HEK293 (cell line): Measurements from ENCODE around the gene RBFOX2.

Experiments
- CTCF ChIA-PET: fragments of 350-600 bp; formaldehyde crosslinking; extraction: SDS; loops from one replicate; lab custom pipeline; 2021; ENCODE audit warnings: antibody characterized with exemption; lab: Yijun Ruan, JAX
- POLR2A ChIA-PET: fragments of 300-600 bp; formaldehyde crosslinking; extraction: SDS; loops from one replicate; lab custom pipeline; 2020; ENCODE audit warnings: antibody characterized with exemption, inconsistent platforms; lab: Yijun Ruan, JAX
- H3K27ac ChIP-seq: fragments of 200-500 bp; sonication (Bioruptor generic); 2 replicates; pipeline ENCODE4 v1.5.1; 2014; ENCODE audit warnings: low read depth, low read length, control low read depth, inconsistent platforms; ENCODE audit errors: extremely low read depth
- H3K36me3 ChIP-seq, 2 experiments: fragments of 200-500 bp in 1 of 2; sonication (Bioruptor generic) in 1 of 2; 1 replicate in 1 of 2; 2 replicates in 1 of 2; pipeline ENCODE4 v1.5.1; 2014 to 2017; ENCODE audit warnings: inconsistent platforms in 2 of 2, low read length in 2 of 2; ENCODE audit not compliant: control insufficient read depth in 2 of 2, insufficient read depth in 1 of 2
- H3K4me1 ChIP-seq: fragments of 200-500 bp; sonication (Bioruptor generic); 2 replicates; pipeline ENCODE4 v1.5.1; 2014; ENCODE audit warnings: mild to moderate bottlenecking, low read length, inconsistent platforms; ENCODE audit not compliant: control insufficient read depth, insufficient read depth
- H3K4me3 ChIP-seq: 2 replicates; pipeline ENCODE4 v1.5.1; 2011; ENCODE audit warnings: low read depth, mild to moderate bottlenecking, control low read depth, low read length, moderate library complexity
- H3K9me3 ChIP-seq: fragments of 200-500 bp; sonication (Bioruptor generic); 2 replicates; pipeline ENCODE4 v1.5.1; 2014; ENCODE audit warnings: low read depth, low read length, inconsistent platforms; ENCODE audit not compliant: control insufficient read depth, insufficient read depth
- BCL11A ChIP-seq: fragments of 450-650 bp; formaldehyde crosslinking; IDR thresholded peaks from 2 replicates; pipeline ENCODE4 v1.5.1; 2016; ENCODE audit warnings: low read depth, missing biosample characterization, missing genetic modification characterization
- KLF10 ChIP-seq: fragments of 450-650 bp; IDR thresholded peaks from 2 replicates; pipeline ENCODE4 v1.5.1; 2018; ENCODE audit warnings: missing biosample characterization, mild to moderate bottlenecking, missing genetic modification characterization
- REPIN1 ChIP-seq: fragments of 450-650 bp; formaldehyde crosslinking; IDR thresholded peaks from 2 replicates; pipeline ENCODE4 v1.5.1; 2017; ENCODE audit warnings: missing biosample characterization, missing genetic modification characterization, low read depth
- SP7 ChIP-seq: fragments of 450-650 bp; formaldehyde crosslinking; IDR thresholded peaks from 2 replicates; pipeline ENCODE4 v1.5.1; 2016; ENCODE audit warnings: missing biosample characterization, missing genetic modification characterization
- WT1 ChIP-seq: fragments of 450-650 bp; formaldehyde crosslinking; IDR thresholded peaks from 2 replicates; pipeline ENCODE4 v1.5.1; 2016; ENCODE audit warnings: missing biosample characterization, missing genetic modification characterization
- ZBTB8A ChIP-seq: fragments of 450-650 bp; formaldehyde crosslinking; IDR thresholded peaks from 2 replicates; pipeline ENCODE4 v1.5.1; 2016; ENCODE audit warnings: missing biosample characterization, missing genetic modification characterization
- ZIC2 ChIP-seq: fragments of 450-650 bp; formaldehyde crosslinking; IDR thresholded peaks from 2 replicates; pipeline ENCODE4 v1.5.1; 2016; ENCODE audit warnings: missing biosample characterization, missing genetic modification characterization
- ZNF214 ChIP-seq: fragments of 450-650 bp; formaldehyde crosslinking; IDR thresholded peaks from 2 replicates; pipeline ENCODE4 v1.5.1; 2017; ENCODE audit warnings: missing biosample characterization, mild to moderate bottlenecking, missing genetic modification characterization, borderline replicate concordance
- ZNF350 ChIP-seq: fragments of 450-650 bp; formaldehyde crosslinking; IDR thresholded peaks from 2 replicates; pipeline ENCODE4 v1.5.0; 2017; ENCODE audit warnings: missing biosample characterization, mild to moderate bottlenecking, missing genetic modification characterization
- ZNF426 ChIP-seq: fragments of 450-650 bp; formaldehyde crosslinking; IDR thresholded peaks from 2 replicates; pipeline ENCODE4 v1.5.1; 2017; ENCODE audit warnings: missing biosample characterization, missing genetic modification characterization, mild to moderate bottlenecking, inconsistent platforms, moderate library complexity
- ZNF555 ChIP-seq: fragments of 450-650 bp; formaldehyde crosslinking; conservative IDR thresholded peaks from 2 replicates; pipeline ENCODE4 v1.5.1; 2017; ENCODE audit warnings: missing biosample characterization, mild to moderate bottlenecking, missing genetic modification characterization, inconsistent platforms
- ZNF677 ChIP-seq: fragments of 450-650 bp; IDR thresholded peaks from 2 replicates; pipeline ENCODE4 v1.5.0; 2018; ENCODE audit warnings: missing biosample characterization, mild to moderate bottlenecking, missing genetic modification characterization, moderate library complexity
- ZNF701 ChIP-seq: fragments of 450-650 bp; formaldehyde crosslinking; IDR thresholded peaks from 2 replicates; pipeline ENCODE4 v1.5.1; 2016; ENCODE audit warnings: missing biosample characterization, missing genetic modification characterization
- ZNF776 ChIP-seq: fragments of 450-650 bp; formaldehyde crosslinking; IDR thresholded peaks from 2 replicates; pipeline ENCODE4 v1.5.0; 2017; ENCODE audit warnings: missing biosample characterization, missing genetic modification characterization, borderline replicate concordance
- TF ChIP-seq, protein P1 (sequence below): fragments of 450-650 bp; formaldehyde crosslinking; IDR thresholded peaks from 2 replicates; pipeline ENCODE4 v1.5.1; 2016; ENCODE audit warnings: missing biosample characterization, missing genetic modification characterization
- TF ChIP-seq, protein P2 (sequence below): fragments of 450-650 bp; formaldehyde crosslinking; IDR thresholded peaks from 2 replicates; pipeline ENCODE4 v1.5.1; 2016; ENCODE audit warnings: missing biosample characterization, missing genetic modification characterization
- TF ChIP-seq, protein P3 (sequence below): fragments of 450-650 bp; formaldehyde crosslinking; IDR thresholded peaks from 2 replicates; pipeline ENCODE4 v1.5.1; 2016; ENCODE audit warnings: missing biosample characterization, missing genetic modification characterization
- TF ChIP-seq, protein P4 (sequence below): fragments of 450-650 bp; formaldehyde crosslinking; IDR thresholded peaks from 2 replicates; pipeline ENCODE4 v1.5.1; 2016; ENCODE audit warnings: missing biosample characterization, missing genetic modification characterization, borderline replicate concordance
- TF ChIP-seq, protein P5 (sequence below): fragments of 450-650 bp; formaldehyde crosslinking; conservative IDR thresholded peaks from 2 replicates; pipeline ENCODE4 v1.5.1; 2016; ENCODE audit warnings: low read depth, missing biosample characterization, missing genetic modification characterization

RBFOX2 gene

DNA sequence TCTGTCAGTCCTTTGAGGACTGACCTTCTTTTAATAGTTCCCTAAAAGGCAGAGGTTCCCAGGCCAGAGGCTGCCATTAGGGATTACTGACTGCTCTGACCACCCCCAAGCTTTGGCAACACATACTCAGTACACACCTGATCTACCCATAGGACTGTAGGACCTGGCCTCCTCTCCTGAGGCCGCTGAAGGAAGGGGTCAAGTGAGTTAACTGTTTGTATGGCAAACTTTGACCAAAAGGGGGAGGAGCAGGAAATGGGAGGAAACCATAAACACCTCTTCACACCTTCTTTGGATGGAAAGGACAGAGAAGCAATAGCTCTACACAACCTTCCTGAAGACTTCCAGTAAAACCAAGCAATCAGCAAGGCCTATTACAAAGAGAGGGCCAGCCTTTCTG is 207.0 kb downstream of the RBFOX2 start:
- Histone ChIP-seq H3K9me3 (no peaks in the 10 kb centered on the region), H3K4me1 (no peaks in the 10 kb centered on the region), H3K4me3 (no peak overlapping the region), H3K36me3 (0 out of 3 replicates have a peak, but pooled peaks cover 0 to 3% of the 10 kb centered on the region in 2 experiments), H3K27ac (no peak overlapping the region)
- CTCF ChIA-PET: interaction anchor here (0.8 to 1.1 kb wide), 2 partner anchors 12 to 14 kb away, joined by 3 read pairs; no protein-coding TSS in a partner anchor
- TF ChIP-seq, protein P1, sequence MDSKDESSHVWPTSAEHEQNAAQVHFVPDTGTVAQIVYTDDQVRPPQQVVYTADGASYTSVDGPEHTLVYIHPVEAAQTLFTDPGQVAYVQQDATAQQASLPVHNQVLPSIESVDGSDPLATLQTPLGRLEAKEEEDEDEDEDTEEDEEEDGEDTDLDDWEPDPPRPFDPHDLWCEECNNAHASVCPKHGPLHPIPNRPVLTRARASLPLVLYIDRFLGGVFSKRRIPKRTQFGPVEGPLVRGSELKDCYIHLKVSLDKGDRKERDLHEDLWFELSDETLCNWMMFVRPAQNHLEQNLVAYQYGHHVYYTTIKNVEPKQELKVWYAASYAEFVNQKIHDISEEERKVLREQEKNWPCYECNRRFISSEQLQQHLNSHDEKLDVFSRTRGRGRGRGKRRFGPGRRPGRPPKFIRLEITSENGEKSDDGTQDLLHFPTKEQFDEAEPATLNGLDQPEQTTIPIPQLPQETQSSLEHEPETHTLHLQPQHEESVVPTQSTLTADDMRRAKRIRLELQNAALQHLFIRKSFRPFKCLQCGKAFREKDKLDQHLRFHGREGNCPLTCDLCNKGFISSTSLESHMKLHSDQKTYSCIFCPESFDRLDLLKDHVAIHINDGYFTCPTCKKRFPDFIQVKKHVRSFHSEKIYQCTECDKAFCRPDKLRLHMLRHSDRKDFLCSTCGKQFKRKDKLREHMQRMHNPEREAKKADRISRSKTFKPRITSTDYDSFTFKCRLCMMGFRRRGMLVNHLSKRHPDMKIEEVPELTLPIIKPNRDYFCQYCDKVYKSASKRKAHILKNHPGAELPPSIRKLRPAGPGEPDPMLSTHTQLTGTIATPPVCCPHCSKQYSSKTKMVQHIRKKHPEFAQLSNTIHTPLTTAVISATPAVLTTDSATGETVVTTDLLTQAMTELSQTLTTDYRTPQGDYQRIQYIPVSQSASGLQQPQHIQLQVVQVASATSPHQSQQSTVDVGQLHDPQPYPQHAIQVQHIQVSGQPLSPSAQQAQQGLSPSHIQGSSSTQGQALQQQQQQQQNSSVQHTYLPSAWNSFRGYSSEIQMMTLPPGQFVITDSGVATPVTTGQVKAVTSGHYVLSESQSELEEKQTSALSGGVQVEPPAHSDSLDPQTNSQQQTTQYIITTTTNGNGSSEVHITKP (tag by site-specific recombination): peak; percentile 67
- TF ChIP-seq, protein P2, sequence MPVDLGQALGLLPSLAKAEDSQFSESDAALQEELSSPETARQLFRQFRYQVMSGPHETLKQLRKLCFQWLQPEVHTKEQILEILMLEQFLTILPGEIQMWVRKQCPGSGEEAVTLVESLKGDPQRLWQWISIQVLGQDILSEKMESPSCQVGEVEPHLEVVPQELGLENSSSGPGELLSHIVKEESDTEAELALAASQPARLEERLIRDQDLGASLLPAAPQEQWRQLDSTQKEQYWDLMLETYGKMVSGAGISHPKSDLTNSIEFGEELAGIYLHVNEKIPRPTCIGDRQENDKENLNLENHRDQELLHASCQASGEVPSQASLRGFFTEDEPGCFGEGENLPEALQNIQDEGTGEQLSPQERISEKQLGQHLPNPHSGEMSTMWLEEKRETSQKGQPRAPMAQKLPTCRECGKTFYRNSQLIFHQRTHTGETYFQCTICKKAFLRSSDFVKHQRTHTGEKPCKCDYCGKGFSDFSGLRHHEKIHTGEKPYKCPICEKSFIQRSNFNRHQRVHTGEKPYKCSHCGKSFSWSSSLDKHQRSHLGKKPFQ (tag by site-specific recombination): 0 out of 2 replicates have a peak, but pooled peaks have one; percentile 27
- TF ChIP-seq ZNF426 (tag by site-specific recombination): no peak
- 0 out of 2 replicates have a peak, but pooled peaks have one; percentile 28 for TF ChIP-seq WT1 (tag by site-specific recombination)
- POLR2A ChIA-PET: interaction anchor here (0.7 kb wide), 1 partner anchor 10 kb away, joined by 8 read pairs; no protein-coding TSS in a partner anchor

DNA sequence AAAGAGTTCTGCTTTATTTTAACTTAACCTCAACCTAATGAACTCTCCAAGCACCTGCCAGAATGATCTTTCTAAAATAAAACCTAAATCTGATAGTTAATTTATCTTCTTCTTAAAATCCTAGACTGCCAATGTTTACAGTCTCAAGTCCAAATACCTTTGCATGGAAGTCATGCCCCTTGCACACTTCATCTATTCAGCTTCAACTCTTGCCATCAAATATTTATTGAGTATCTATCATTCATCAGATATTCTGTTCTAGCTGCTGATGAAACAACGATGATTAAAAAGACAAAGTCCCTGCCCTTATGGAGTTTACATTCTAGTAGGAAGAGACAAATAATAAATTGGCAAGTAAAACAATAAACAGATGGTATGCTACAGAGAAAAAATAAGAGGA is 209.2 kb downstream of the RBFOX2 start:
- Histone ChIP-seq H3K4me1 (no peaks in the 10 kb centered on the region), H3K4me3 (no peak overlapping the region), H3K9me3 (no peaks in the 10 kb centered on the region), H3K27ac (no peak overlapping the region), H3K36me3 (peaks cover 3% of the 10 kb centered on the region in 2 experiments; a peak in 1 of 3 replicates)
- ChIA-PET POLR2A (no interaction called here), CTCF (interaction anchor here (0.8 kb wide), 1 partner anchor 9 kb away, joined by 3 read pairs; no protein-coding TSS in a partner anchor)
- TF ChIP-seq KLF10: no peak
- TF ChIP-seq WT1 (tag by site-specific recombination): no peak
- TF ChIP-seq BCL11A (tag by site-specific recombination): no peak
- TF ChIP-seq, protein P3, sequence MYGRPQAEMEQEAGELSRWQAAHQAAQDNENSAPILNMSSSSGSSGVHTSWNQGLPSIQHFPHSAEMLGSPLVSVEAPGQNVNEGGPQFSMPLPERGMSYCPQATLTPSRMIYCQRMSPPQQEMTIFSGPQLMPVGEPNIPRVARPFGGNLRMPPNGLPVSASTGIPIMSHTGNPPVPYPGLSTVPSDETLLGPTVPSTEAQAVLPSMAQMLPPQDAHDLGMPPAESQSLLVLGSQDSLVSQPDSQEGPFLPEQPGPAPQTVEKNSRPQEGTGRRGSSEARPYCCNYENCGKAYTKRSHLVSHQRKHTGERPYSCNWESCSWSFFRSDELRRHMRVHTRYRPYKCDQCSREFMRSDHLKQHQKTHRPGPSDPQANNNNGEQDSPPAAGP (tag by site-specific recombination): no peak
- TF ChIP-seq ZNF350 (tag by site-specific recombination): no peak
- TF ChIP-seq, protein P4, sequence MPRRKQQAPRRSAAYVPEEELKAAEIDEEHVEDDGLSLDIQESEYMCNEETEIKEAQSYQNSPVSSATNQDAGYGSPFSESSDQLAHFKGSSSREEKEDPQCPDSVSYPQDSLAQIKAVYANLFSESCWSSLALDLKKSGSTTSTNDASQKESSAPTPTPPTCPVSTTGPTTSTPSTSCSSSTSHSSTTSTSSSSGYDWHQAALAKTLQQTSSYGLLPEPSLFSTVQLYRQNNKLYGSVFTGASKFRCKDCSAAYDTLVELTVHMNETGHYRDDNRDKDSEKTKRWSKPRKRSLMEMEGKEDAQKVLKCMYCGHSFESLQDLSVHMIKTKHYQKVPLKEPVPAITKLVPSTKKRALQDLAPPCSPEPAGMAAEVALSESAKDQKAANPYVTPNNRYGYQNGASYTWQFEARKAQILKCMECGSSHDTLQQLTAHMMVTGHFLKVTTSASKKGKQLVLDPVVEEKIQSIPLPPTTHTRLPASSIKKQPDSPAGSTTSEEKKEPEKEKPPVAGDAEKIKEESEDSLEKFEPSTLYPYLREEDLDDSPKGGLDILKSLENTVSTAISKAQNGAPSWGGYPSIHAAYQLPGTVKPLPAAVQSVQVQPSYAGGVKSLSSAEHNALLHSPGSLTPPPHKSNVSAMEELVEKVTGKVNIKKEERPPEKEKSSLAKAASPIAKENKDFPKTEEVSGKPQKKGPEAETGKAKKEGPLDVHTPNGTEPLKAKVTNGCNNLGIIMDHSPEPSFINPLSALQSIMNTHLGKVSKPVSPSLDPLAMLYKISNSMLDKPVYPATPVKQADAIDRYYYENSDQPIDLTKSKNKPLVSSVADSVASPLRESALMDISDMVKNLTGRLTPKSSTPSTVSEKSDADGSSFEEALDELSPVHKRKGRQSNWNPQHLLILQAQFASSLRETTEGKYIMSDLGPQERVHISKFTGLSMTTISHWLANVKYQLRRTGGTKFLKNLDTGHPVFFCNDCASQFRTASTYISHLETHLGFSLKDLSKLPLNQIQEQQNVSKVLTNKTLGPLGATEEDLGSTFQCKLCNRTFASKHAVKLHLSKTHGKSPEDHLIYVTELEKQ: no peak
- no peak for TF ChIP-seq ZNF677 (tag by site-specific recombination)
- TF ChIP-seq, protein P5, sequence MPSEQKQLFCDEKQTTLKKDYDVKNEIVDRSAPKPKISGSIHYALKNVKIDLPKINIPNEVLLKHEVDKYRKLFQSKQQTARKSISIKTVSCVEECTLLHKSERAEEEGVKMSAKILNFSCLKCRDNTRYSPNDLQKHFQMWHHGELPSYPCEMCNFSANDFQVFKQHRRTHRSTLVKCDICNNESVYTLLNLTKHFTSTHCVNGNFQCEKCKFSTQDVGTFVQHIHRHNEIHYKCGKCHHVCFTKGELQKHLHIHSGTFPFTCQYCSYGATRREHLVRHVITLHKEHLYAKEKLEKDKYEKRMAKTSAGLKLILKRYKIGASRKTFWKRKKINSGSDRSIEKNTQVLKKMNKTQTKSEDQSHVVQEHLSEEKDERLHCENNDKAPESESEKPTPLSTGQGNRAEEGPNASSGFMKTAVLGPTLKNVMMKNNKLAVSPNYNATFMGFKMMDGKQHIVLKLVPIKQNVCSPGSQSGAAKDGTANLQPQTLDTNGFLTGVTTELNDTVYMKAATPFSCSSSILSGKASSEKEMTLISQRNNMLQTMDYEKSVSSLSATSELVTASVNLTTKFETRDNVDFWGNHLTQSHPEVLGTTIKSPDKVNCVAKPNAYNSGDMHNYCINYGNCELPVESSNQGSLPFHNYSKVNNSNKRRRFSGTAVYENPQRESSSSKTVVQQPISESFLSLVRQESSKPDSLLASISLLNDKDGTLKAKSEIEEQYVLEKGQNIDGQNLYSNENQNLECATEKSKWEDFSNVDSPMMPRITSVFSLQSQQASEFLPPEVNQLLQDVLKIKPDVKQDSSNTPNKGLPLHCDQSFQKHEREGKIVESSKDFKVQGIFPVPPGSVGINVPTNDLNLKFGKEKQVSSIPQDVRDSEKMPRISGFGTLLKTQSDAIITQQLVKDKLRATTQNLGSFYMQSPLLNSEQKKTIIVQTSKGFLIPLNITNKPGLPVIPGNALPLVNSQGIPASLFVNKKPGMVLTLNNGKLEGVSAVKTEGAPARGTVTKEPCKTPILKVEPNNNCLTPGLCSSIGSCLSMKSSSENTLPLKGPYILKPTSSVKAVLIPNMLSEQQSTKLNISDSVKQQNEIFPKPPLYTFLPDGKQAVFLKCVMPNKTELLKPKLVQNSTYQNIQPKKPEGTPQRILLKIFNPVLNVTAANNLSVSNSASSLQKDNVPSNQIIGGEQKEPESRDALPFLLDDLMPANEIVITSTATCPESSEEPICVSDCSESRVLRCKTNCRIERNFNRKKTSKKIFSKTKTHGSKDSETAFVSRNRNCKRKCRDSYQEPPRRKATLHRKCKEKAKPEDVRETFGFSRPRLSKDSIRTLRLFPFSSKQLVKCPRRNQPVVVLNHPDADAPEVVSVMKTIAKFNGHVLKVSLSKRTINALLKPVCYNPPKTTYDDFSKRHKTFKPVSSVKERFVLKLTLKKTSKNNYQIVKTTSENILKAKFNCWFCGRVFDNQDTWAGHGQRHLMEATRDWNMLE (tag by site-specific recombination): no peak
- no peak for TF ChIP-seq ZNF776
- TF ChIP-seq ZNF555 (tag by site-specific recombination): no peak
- TF ChIP-seq REPIN1 (tag by site-specific recombination): no peak
- no peak for TF ChIP-seq ZNF214 (tag by site-specific recombination)
- TF ChIP-seq ZBTB8A (tag by site-specific recombination): no peak
- TF ChIP-seq SP7: no peak
- TF ChIP-seq ZIC2: no peak
- TF ChIP-seq ZNF701 (tag by site-specific recombination): no peak
